Kidney (tissue), 14 donors: Measurements from ENCODE around the gene MED20. TPM values are rescaled to one million over a fixed set of nuclear protein-coding genes. Genes with fewer than 3 reads are reported as not detected.

Experiments
- DNase-seq, 5 donors: peaks; one replicate each; pipeline ENCODE4 v3.0.0-alpha.2; 2013 to 2020
- FAIRE-seq: peaks from 2 replicates; lab custom pipeline; 2012; peaks lifted over from hg19 to GRCh38; lab: Jason Lieb, UNC
- H3K27ac ChIP-seq, 2 donors: one replicate each; pipeline ENCODE4 v1.7.0; 2013; ENCODE audit warnings: low read depth in 2 of 2, low read length in 2 of 2, inconsistent platforms in 1 of 2
- H3K27me3 ChIP-seq: one replicate; pipeline ENCODE4 v1.7.1; 2013; ENCODE audit warnings: low read length, inconsistent platforms; ENCODE audit not compliant: control insufficient read depth, insufficient read depth
- H3K36me3 ChIP-seq, 3 donors: one replicate each; pipeline versions ENCODE4 v1.7.0 to v1.7.1; 2013; ENCODE audit warnings: low read length in 3 of 3, control low read depth in 1 of 3, inconsistent platforms in 1 of 3; ENCODE audit not compliant: insufficient read depth in 3 of 3, control insufficient read depth in 2 of 3
- H3K4me1 ChIP-seq, 3 donors: one replicate each; pipeline versions ENCODE4 v1.7.0 to v1.7.1; 2013; ENCODE audit warnings: low read length in 3 of 3, inconsistent platforms in 1 of 3, low read depth in 1 of 3; ENCODE audit not compliant: control insufficient read depth in 2 of 3, insufficient read depth in 2 of 3
- H3K4me3 ChIP-seq, 3 donors: one replicate each; pipeline versions ENCODE4 v1.7.0 to v1.8.1; 2013; ENCODE audit warnings: low read length in 3 of 3, control low read depth in 1 of 3, inconsistent platforms in 1 of 3
- H3K9ac ChIP-seq, 3 donors: one replicate each; pipeline versions ENCODE4 v1.7.0 to v1.7.1; 2013; ENCODE audit warnings: low read length in 3 of 3, control low read depth in 1 of 3, inconsistent platforms in 1 of 3
- H3K9me3 ChIP-seq, 3 donors: one replicate each; pipeline versions ENCODE4 v1.7.0 to v1.7.1; 2013; ENCODE audit warnings: low read length in 3 of 3, control low read depth in 1 of 3, inconsistent platforms in 1 of 3; ENCODE audit not compliant: control insufficient read depth in 2 of 3, insufficient read depth in 1 of 3
- intact Hi-C: fragments of 100-400 bp; cut with DNase I; formaldehyde crosslinking; loops from one replicate; pipeline ENCODE4 v1.11.1; 2022
- polyA plus RNA-seq: library from polyadenylated mRNA; stranded (reverse); fragments of 350-450 nt; fragmentation: Illumina TruSeq; extraction: RNeasy Lipid Tissue Mini Kit (QIAGEN cat#74804); gene quantifications from one replicate; pipeline ENCODE4 v1.2.3, GENCODE V29; 2014; ENCODE audit warnings: low read depth, low replicate concordance; ENCODE audit not compliant: insufficient read depth
- total RNA-seq: library from RNA; stranded (reverse); fragmentation: NEBNext Ultra II Directional; extraction: Animal tissue kit (Norgen Biotek cat#: 25700); gene quantifications from one replicate; pipeline ENCODE4 v1.2.1, GENCODE V29; 2021
- TF ChIP-seq, protein P1 (sequence below): IDR thresholded peaks from 3 replicates; pipeline ENCODE4 v1.5.1; 2012; ENCODE audit warnings: mild to moderate bottlenecking, moderate library complexity, borderline replicate concordance; ENCODE audit not compliant: insufficient read depth; ENCODE audit errors: extremely low read depth
- donor health status: control.
- donor health status: control.
- donor health status: control.
- donor health status: control.
- donor health status: control.
- donor health status: DM: yes; HTN: yes; CAD: no.
- donor health status: Normal renal cell carcinoma (clear cell type).

The MED20 gene
- total and polyA plus RNA-seq, 2 donors from 2014 or later: 15.1 to 22.0 TPM

DNA sequence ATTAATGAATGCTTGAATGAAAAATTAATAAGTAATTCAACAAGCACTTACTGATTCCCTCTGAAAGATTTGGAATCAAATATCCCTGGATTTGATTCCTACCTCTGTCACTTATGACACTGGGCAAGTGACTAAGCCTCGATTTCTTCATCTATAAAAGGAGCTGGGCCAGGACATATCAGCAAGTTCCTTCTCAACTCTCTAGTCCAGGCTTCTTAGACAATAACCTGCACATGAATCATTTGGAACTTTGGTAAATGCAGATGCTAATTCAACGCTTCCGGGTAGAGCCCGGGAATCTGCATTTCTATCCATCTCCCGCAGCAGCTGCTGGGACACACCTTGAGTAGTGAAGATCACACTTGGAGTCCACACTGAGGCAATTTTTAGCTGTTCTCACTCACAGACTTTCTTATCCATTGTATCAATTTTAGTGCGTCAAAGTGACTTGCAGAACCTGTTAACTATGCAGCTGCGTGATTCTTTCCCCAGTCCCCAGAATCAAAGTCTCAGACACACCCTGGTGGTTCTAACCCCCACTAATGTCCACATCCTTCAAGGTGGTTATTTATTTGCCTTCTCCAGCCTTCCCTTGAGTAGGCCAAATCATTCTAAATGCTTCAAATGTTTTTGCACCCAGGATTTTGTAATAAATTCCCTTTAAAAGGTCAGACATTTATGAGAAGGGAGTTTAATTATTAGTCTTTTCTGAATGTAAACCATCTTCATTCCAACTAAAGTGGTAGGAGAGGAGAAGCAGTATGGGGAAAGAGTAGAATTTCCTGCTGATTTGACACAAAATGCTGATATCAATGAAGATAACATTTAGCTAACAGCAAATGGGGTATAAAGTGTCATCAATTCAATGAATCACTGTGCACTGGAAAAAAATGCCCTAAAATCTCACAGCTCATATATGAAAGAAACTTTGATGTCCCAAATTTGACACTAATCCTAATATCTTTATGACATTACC, 46.7 kb upstream of the MED20 start:
- no peak for FAIRE-seq
- no peak overlapping the region for H3K4me3 ChIP-seq
- H3K36me3 ChIP-seq: no peaks in the 10 kb centered on the region
- TF ChIP-seq, protein P1, sequence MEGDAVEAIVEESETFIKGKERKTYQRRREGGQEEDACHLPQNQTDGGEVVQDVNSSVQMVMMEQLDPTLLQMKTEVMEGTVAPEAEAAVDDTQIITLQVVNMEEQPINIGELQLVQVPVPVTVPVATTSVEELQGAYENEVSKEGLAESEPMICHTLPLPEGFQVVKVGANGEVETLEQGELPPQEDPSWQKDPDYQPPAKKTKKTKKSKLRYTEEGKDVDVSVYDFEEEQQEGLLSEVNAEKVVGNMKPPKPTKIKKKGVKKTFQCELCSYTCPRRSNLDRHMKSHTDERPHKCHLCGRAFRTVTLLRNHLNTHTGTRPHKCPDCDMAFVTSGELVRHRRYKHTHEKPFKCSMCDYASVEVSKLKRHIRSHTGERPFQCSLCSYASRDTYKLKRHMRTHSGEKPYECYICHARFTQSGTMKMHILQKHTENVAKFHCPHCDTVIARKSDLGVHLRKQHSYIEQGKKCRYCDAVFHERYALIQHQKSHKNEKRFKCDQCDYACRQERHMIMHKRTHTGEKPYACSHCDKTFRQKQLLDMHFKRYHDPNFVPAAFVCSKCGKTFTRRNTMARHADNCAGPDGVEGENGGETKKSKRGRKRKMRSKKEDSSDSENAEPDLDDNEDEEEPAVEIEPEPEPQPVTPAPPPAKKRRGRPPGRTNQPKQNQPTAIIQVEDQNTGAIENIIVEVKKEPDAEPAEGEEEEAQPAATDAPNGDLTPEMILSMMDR: no peak
- intact Hi-C loops: no loop called here
- peaks cover 0 to 9% (median 0%) of the 10 kb centered on the region in 3 donors for H3K4me1 ChIP-seq
- no peaks in the 10 kb centered on the region for H3K27me3 ChIP-seq
- H3K9me3 ChIP-seq: no peaks in the 10 kb centered on the region
- H3K27ac ChIP-seq: no peak overlapping the region
- DNase-seq: peak in 2 of 5 donors; percentile 7 to 12
- H3K9ac ChIP-seq: no peak overlapping the region

DNA sequence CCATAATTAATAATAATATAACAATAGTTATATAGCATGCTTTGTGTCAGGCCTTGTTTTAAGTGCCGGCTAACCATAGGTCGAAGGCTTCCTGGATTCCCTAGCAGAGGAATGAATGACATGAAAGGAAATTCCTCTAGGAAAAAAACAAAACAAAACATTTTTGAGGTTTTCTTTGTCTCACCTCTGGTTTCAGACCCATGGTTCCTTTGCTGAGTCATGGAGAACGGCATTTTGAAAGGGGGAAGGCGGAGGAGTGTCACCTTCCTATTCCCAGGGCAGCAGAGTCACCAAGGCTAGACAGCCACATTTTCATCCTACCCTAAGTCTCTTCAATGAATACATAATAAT, 46.0 kb upstream of the MED20 start:
- Histone ChIP-seq H3K27ac (no peak overlapping the region), H3K4me3 (no peak overlapping the region), H3K4me1 (peaks cover 0 to 9% (median 0%) of the 10 kb centered on the region in 3 donors), H3K27me3 (no peaks in the 10 kb centered on the region), H3K36me3 (no peaks in the 10 kb centered on the region), H3K9ac (no peak overlapping the region), H3K9me3 (no peaks in the 10 kb centered on the region)
- DNase-seq (peak in 1 of 5 donors; percentile 2), FAIRE-seq (no peak)
- TF ChIP-seq, protein P1: no peak
- intact Hi-C loops: no loop called here

- no peak overlapping the region for H3K27ac ChIP-seq
- no peaks in the 10 kb centered on the region for H3K36me3 ChIP-seq
- no peak for DNase-seq
- no peak for FAIRE-seq
- H3K4me1 ChIP-seq: peaks cover 0 to 9% (median 0%) of the 10 kb centered on the region in 3 donors
- intact Hi-C loops: no loop called here
- no peak overlapping the region for H3K4me3 ChIP-seq
- H3K9me3 ChIP-seq: no peaks in the 10 kb centered on the region
- H3K27me3 ChIP-seq: no peaks in the 10 kb centered on the region
- TF ChIP-seq, protein P1: no peak
- no peak overlapping the region for H3K9ac ChIP-seq
Measured at GRCh38 chr6:41966214-41966920, 45.4 kb upstream of the MED20 start.
